OCI-LY7 (cell line): Measurements from ENCODE around the gene ZHX3. TPM values are rescaled to one million over a fixed set of nuclear protein-coding genes. Genes with fewer than 3 reads are reported as not detected.
A peak's percentile ranks its signal among the peaks of the same experiment; 100 is the strongest.

Source experiments
- BruUV-seq: library from RNA; stranded (reverse); fragments of 400-500 nt; replicated peaks from 2 replicates; lab custom pipeline; 2021; lab: Mats Ljungman, UMichigan
- CTCF ChIA-PET: fragments of 300-600 bp; sonication (Branson Sonifier 250); formaldehyde crosslinking; loops from one replicate; lab custom pipeline; 2022; ENCODE audit warnings: antibody characterized with exemption; ENCODE audit not compliant: unreplicated experiment; lab: Charles Lee
- POLR2A ChIA-PET: fragments of 300-600 bp; sonication (Branson Sonifier 250); formaldehyde crosslinking; loops from one replicate; lab custom pipeline; 2022; ENCODE audit warnings: antibody characterized with exemption; lab: Charles Lee
- DNase-seq: peaks from one replicate; pipeline ENCODE4 v3.0.0-alpha.2; 2015; ENCODE audit warnings: low spot score
- H2AFZ ChIP-seq: fragments of 200-600 bp; sonication (generic), shearing (Covaris generic); 2 replicates; pipeline ENCODE4 v1.6.1; 2014; ENCODE audit warnings: mild to moderate bottlenecking, antibody characterized with exemption, low read length, moderate library complexity
- H3K27ac ChIP-seq: fragments of 200-600 bp; sonication (generic); 2 replicates; pipeline ENCODE4 v1.5.1; 2014; ENCODE audit warnings: mixed run types, low read depth, mild to moderate bottlenecking, moderate library complexity, low read length, inconsistent platforms; ENCODE audit not compliant: poor library complexity, severe bottlenecking
- H3K36me3 ChIP-seq: fragments of 200-600 bp; sonication (generic); 2 replicates; pipeline ENCODE4 v1.6.1; 2014; ENCODE audit warnings: mild to moderate bottlenecking, antibody characterized with exemption, low read length, moderate library complexity, mixed read lengths; ENCODE audit not compliant: insufficient read depth
- H3K4me1 ChIP-seq: fragments of 200-600 bp; sonication (generic); 2 replicates; pipeline ENCODE4 v1.5.1; 2014; ENCODE audit warnings: mild to moderate bottlenecking, low read length; ENCODE audit not compliant: insufficient read depth, poor library complexity, severe bottlenecking
- H3K4me2 ChIP-seq: fragments of 200-600 bp; sonication (generic); 2 replicates; pipeline ENCODE4 v1.6.1; 2014; ENCODE audit warnings: mild to moderate bottlenecking, low read length
- H3K4me3 ChIP-seq: fragments of 200-600 bp; sonication (generic); 2 replicates; pipeline ENCODE4 v1.5.1; 2014; ENCODE audit warnings: mild to moderate bottlenecking, low read depth, low read length; ENCODE audit not compliant: poor library complexity, severe bottlenecking
- H3K79me2 ChIP-seq: fragments of 200-600 bp; sonication (generic); 2 replicates; pipeline ENCODE4 v1.6.1; 2016; ENCODE audit warnings: low read depth, mild to moderate bottlenecking, low read length, moderate library complexity, mixed read lengths; ENCODE audit not compliant: insufficient read depth
- H3K9me2 ChIP-seq: fragments of 200-600 bp; sonication (generic); 2 replicates; pipeline ENCODE4 v1.6.1; 2016; ENCODE audit warnings: mild to moderate bottlenecking, low read length, mixed read lengths; ENCODE audit not compliant: insufficient read depth
- H3K9me3 ChIP-seq: fragments of 200-600 bp; sonication (generic); 2 replicates; pipeline ENCODE4 v1.6.1; 2014; ENCODE audit warnings: mild to moderate bottlenecking, mixed run types, low read length, mixed read lengths
- H4K20me1 ChIP-seq: fragments of 200-600 bp; sonication (generic); 2 replicates; pipeline ENCODE4 v1.6.1; 2014; ENCODE audit warnings: mild to moderate bottlenecking, antibody characterized with exemption, low read length, moderate library complexity, mixed read lengths; ENCODE audit not compliant: insufficient read depth
- EZH2phosphoT487 ChIP-seq: fragments of 200-600 bp; sonication (generic); IDR thresholded peaks from 2 replicates; pipeline ENCODE4 v1.6.1; 2018; ENCODE audit warnings: low read depth, borderline replicate concordance, mild to moderate bottlenecking, mixed run types, antibody characterized with exemption, low read length, moderate library complexity, mixed read lengths
- intact Hi-C: fragments of 100-400 bp; cut with micrococcal nuclease; formaldehyde crosslinking; loops from one replicate; pipeline ENCODE4 v1.10.0; 2022; ENCODE audit not compliant: unreplicated experiment
- total RNA-seq, 2 experiments: library from RNA; depleted of rRNA in 1 of 2; stranded (reverse); fragments of >200 nt in 1 of 2; shearing (Covaris generic) in 1 of 2; gene quantifications; 2 replicates each; pipeline ENCODE4 v1.2.3, GENCODE V29; 2014 to 2022
- TF ChIP-seq, protein P1 (sequence below): fragments of 200-600 bp; sonication (generic); conservative IDR thresholded peaks from 2 replicates; pipeline ENCODE4 v1.5.1; 2014; ENCODE audit warnings: mild to moderate bottlenecking, antibody characterized with exemption, low read length, moderate library complexity, mixed read lengths

ZHX3 gene
- total RNA-seq, 2 experiments from 2014 or later: 5.8 to 16.9 TPM

DNA sequence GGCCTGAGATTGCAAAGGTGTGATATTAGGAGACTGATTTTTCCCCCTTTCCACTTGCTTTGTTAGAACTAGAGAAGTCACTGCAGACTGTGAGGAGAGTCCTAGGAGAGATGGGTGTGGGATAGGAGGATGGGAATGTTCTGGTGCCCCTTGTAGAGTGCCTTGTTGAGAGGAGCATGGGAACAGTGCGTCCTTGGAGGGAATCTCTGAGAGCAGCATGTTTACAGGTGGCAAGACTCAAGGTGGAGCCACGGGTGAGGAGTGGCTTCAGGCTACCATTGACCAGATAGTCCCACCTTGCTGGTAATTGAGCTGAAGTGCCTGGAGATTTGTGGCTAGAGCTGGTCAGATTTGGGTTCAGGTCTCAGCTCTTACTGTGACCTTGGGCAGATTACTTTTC, 174.2 kb downstream of the ZHX3 start:
- ChIA-PET POLR2A (interaction anchor here (0.7 to 1.0 kb wide), 4 partner anchors 9 to 195 kb away, joined by 3 read pairs; no protein-coding TSS in a partner anchor), CTCF (interaction anchor here (1.5 kb wide), 1 partner anchor 14 kb away, joined by 5 read pairs; no protein-coding TSS in a partner anchor)
- Histone ChIP-seq H4K20me1 (peaks cover 13% of the 10 kb centered on the region; the same call in 1 of the 2 replicates), H3K4me1 (peaks cover 88% of the 10 kb centered on the region), H3K27ac (no peak overlapping the region), H3K36me3 (peaks cover 35% of the 10 kb centered on the region), H3K4me3 (no peak overlapping the region), H3K9me2 (no peaks in the 10 kb centered on the region), H3K4me2 (peak overlapping the region; percentile 81), H2AFZ (no peak overlapping the region), H3K9me3 (no peaks in the 10 kb centered on the region), H3K79me2 (peaks cover 98% of the 10 kb centered on the region)
- TF ChIP-seq EZH2phosphoT487: no peak
- TF ChIP-seq, protein P1, sequence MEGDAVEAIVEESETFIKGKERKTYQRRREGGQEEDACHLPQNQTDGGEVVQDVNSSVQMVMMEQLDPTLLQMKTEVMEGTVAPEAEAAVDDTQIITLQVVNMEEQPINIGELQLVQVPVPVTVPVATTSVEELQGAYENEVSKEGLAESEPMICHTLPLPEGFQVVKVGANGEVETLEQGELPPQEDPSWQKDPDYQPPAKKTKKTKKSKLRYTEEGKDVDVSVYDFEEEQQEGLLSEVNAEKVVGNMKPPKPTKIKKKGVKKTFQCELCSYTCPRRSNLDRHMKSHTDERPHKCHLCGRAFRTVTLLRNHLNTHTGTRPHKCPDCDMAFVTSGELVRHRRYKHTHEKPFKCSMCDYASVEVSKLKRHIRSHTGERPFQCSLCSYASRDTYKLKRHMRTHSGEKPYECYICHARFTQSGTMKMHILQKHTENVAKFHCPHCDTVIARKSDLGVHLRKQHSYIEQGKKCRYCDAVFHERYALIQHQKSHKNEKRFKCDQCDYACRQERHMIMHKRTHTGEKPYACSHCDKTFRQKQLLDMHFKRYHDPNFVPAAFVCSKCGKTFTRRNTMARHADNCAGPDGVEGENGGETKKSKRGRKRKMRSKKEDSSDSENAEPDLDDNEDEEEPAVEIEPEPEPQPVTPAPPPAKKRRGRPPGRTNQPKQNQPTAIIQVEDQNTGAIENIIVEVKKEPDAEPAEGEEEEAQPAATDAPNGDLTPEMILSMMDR: no peak
- no TSS peak for BruUV-seq
- intact Hi-C loops: no loop called here
- DNase-seq: no peak

DNA sequence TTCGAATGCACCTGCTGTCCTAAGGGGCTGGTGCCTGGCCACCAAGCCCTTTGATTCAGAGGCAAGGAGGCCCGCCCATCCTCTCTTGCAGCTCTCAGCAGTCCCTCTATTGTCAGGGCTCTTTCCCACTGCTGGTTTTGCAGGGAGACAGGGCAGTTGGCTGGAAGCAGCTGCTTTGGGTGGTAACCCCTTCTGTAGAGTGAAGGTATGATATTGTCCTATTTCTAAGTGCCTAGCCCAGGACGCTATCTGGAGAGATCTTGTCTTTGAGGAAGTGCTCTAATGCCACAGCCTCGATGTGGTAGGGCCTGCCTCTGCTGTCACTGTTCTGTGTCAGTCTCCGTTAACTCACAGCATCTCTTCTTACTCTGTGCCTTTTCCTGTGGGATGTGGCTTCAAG, 174.6 kb downstream of the ZHX3 start:
- Histone ChIP-seq H3K9me3 (no peaks in the 10 kb centered on the region), H3K36me3 (peaks cover 35% of the 10 kb centered on the region), H3K4me2 (peak overlapping the region; percentile 81), H4K20me1 (peaks cover 13% of the 10 kb centered on the region; the same call in 1 of the 2 replicates), H2AFZ (no peak overlapping the region), H3K4me3 (no peak overlapping the region), H3K27ac (peak overlapping the region; percentile 11), H3K9me2 (no peaks in the 10 kb centered on the region), H3K79me2 (peaks cover 100% of the 10 kb centered on the region), H3K4me1 (peaks cover 91% of the 10 kb centered on the region)
- ChIA-PET CTCF (no interaction called here), POLR2A (interaction anchor here (0.8 to 1.8 kb wide), 3 partner anchors 9 to 195 kb away, joined by 3 to 6 read pairs (median 3); no protein-coding TSS in a partner anchor)
- DNase-seq: peak; percentile 50
- TF ChIP-seq EZH2phosphoT487: no peak
- TF ChIP-seq, protein P1: no peak
- BruUV-seq: no TSS peak
- intact Hi-C loops: no loop called here

DNA sequence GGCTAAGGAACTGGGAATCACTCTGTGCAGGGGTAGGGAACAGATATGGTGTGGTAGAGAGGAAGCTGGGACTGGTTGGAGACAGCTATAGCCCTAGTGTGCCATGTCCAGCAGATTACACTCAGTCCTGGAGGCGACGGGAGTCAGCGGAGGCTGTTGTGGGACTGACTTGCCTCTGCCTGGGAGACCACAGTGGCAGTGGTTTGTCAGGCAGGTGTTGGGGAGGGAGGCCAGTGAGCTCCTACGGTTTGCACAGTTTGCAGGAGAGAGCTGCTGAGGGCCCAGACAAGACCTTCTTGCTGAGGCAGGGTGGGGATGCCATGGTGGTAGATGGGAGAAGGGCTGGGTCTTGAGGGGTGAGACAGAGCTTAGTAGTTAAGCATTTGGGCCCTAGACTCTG, 175.3 kb downstream of the ZHX3 start:
- no peak for DNase-seq
- peak overlapping the region; percentile 81 for H3K4me2 ChIP-seq
- H3K4me3 ChIP-seq: no peak overlapping the region
- H4K20me1 ChIP-seq: peaks cover 13% of the 10 kb centered on the region; the same call in 1 of the 2 replicates
- ChIA-PET CTCF (no interaction called here), POLR2A (interaction anchor here (1.3 to 1.8 kb wide), 2 partner anchors 10 to 16 kb away, joined by 3 to 6 read pairs; no protein-coding TSS in a partner anchor)
- no peaks in the 10 kb centered on the region for H3K9me3 ChIP-seq
- H3K36me3 ChIP-seq: peaks cover 34% of the 10 kb centered on the region
- BruUV-seq: no TSS peak
- H3K27ac ChIP-seq: peak overlapping the region; percentile 73
- peaks cover 89% of the 10 kb centered on the region for H3K4me1 ChIP-seq
- no peak for TF ChIP-seq EZH2phosphoT487
- TF ChIP-seq, protein P1: no peak
- intact Hi-C loops: no loop called here
- H2AFZ ChIP-seq: no peak overlapping the region
- H3K9me2 ChIP-seq: no peaks in the 10 kb centered on the region
- peaks cover 98% of the 10 kb centered on the region for H3K79me2 ChIP-seq
